ENCODE measurements around the gene NBPF1.
"Not testable (repeated sequence)": the region's sequence is repeated elsewhere in the genome, so short reads cannot be mapped to it uniquely, and the experiment has no call there.

The NBPF1 gene

DNA sequence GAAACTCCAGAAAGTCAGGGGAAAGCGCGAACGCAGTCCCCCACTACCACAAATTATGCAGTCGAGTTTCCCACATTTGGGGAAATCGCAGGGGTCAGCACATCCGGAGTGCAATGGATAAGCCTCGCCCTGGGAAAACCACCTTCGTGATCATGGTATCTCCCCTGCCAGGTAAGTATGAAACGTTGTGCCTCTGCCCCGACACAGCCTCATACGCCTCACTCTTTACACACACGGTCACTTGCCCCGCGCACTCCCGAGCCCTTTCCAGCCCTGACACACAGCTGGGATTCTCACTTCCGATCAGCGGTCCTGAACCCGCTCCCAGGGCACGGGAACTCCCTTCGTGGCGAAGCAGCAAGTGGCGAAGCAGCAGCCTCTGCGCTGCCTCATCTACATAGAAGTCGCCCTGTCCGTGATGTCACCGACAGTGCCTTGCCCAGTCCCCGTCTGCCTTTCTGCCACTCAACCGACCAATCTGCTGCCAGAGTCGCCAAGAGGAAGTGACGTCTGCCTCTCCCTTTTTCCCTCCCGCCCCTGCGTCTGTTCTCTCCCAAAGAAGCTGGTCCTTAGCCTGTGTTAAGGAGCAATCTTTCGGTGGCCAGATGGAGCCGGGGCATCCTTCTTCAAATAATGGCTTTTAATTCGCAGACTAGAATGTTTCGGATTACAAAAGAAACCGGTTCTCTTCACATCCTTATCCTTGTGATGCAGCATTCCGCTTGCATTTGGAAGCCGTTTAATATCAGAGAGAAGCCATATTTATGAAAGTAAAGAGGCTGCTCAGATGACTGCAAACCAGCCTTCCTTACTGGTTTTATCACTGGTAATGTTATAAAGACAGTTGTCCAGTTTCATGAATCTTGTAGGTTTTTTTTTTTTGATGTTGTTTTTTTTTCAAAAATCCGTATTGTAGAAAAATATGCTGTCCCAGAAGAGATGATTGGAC lies 99.0 kb downstream of the NBPF1 start, which contains the start of gene RNU1-1:
Gene RNU1-1, minus strand, starts transcription at position 179 of the 949 bp plus-strand sequence.
- peak within 1 kb of the TSS; percentile 95 to 98 for H3K27ac ChIP-seq (ENCODE audit: insufficient read depth in 1 of 2, low read depth in 1 of 2, low read length in 2 of 2, poor library complexity in 1 of 2, severe bottlenecking in 2 of 2)
- H3K27me3 ChIP-seq (replicated peaks in 2 of 5; ENCODE audit: control insufficient read depth in 4 of 5, insufficient read depth in 5 of 5, low read length in 4 of 5); CTCF ChIA-PET; H3K9me3 ChIP-seq (ENCODE audit: control extremely low read depth in 1 of 5, control insufficient read depth in 4 of 5, insufficient read depth in 2 of 5, low read depth in 1 of 5, low read length in 4 of 5); H3K4me1 ChIP-seq (ENCODE audit: control extremely low read depth in 1 of 4, control insufficient read depth in 4 of 4, insufficient read depth in 4 of 4, low read length in 3 of 4); H3K36me3 ChIP-seq (ENCODE audit: control insufficient read depth in 4 of 4, insufficient read depth in 4 of 4, low read length in 3 of 4): not testable (repeated sequence)
- POLR2A ChIA-PET = interaction anchor here (0.7 to 1.6 kb wide), 5 partner anchors 107 to 391 kb away, joined by 3 to 9 read pairs (median 4); partner anchors contain the start of gene RNU1-2
- 0% methylated on average over 3 of the region's 40 CpGs for WGBS (ENCODE audit: insufficient coverage)
- peak within 1 kb of the TSS in 6 of 7 experiments; percentile 37 to 64 (median 54) for H3K4me3 ChIP-seq (ENCODE audit: control insufficient read depth in 1 of 7, extremely low read depth in 1 of 7, insufficient read depth in 4 of 7, low read depth in 2 of 7, low read length in 6 of 7)
- peak; percentile 62 to 87 (median 84) for DNase-seq

DNA sequence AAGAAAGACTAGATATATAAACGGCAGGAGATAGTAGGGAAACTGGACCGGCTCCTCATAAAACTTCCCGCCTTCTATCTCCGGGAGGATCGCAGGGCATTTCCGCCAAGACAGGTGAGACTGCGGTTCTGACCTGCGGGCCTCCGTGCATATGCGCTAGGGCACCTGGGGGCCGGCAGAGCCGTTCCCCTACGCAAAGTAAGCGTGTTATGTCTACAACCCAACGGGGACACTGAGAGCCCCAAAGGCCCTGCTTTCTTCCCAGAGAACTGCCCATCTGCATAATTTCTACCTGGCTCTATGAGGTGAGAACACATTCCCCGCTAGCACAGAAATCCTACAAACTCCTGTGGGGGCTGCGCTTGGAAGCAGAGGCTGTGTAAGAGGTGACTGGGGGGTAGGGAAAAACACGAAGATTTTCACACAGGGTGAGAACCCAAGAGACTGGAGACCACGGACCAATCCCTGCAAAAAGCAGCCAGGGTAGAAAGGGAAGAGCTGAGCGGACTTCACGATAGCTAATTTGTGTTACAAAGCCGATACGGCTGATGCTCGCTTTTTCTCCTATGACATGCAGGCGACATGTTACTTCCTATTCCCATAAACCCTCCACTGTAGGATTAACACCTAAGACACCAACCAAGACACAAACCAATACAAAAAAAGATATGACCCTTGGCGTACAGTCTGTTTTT lies 99.8 kb downstream of the NBPF1 start:
- H3K4me1 ChIP-seq (ENCODE audit: control extremely low read depth in 1 of 4, control insufficient read depth in 4 of 4, insufficient read depth in 4 of 4, low read length in 3 of 4); H3K36me3 ChIP-seq (ENCODE audit: control insufficient read depth in 4 of 4, insufficient read depth in 4 of 4, low read length in 3 of 4); H3K9me3 ChIP-seq (ENCODE audit: control extremely low read depth in 1 of 5, control insufficient read depth in 4 of 5, insufficient read depth in 2 of 5, low read depth in 1 of 5, low read length in 4 of 5); CTCF ChIA-PET; H3K4me3 ChIP-seq (ENCODE audit: control insufficient read depth in 1 of 7, extremely low read depth in 1 of 7, insufficient read depth in 4 of 7, low read depth in 2 of 7, low read length in 6 of 7); H3K27me3 ChIP-seq (replicated peaks in 2 of 5; ENCODE audit: control insufficient read depth in 4 of 5, insufficient read depth in 5 of 5, low read length in 4 of 5): not testable (repeated sequence)
- DNase-seq = peak; percentile 86 to 97 (median 91)
- no CpG with 5 or more reads among the region's 26 CpGs for WGBS (ENCODE audit: insufficient coverage)
- peak overlapping the region in 1 of 2 experiments; percentile 98 for H3K27ac ChIP-seq (ENCODE audit: insufficient read depth in 1 of 2, low read depth in 1 of 2, low read length in 2 of 2, poor library complexity in 1 of 2, severe bottlenecking in 2 of 2)
- POLR2A ChIA-PET = interaction anchor here (0.7 to 1.6 kb wide), 7 partner anchors 108 to 1005 kb away, joined by 3 to 9 read pairs (median 4); partner anchors contain the start of gene RNU1-2

DNA sequence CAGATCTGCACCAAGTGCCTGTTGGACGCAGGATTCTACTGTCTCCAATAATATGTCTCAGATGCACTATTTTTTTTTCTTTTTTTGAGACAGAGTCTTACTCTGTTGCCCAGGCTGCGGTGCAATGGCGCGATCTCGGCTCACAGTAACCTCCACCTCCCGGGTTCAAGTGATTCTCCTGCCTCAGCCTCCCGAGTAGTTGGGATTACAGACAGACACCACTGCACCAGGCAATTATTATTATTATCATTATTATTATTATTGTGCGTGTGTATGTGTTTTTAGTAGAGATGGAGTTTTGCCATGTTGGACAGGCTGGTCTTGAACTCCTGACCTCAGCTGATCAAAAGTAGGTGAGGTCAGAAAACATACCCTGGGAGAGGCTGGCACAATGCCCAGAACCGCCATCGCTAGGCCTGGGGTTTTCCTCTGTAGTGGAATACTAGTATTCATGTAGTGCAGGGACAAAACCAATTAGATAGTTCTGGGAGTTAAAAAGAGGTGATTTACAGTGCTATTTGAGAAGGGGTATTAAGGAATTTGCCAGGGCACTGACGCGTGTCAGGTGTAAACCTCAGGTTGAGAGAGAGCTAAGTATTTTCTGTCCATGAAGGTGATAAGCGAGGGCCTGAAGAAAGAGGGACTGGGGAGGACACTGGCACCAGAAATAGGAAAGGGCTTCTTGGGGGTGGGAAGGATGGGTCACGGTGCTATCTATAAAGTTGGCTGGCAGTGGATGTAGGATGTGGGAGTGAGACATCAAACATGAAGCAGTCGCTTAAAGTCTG lies 100.5 kb downstream of the NBPF1 start:
- CTCF ChIA-PET; H3K4me1 ChIP-seq (ENCODE audit: control extremely low read depth in 1 of 4, control insufficient read depth in 4 of 4, insufficient read depth in 4 of 4, low read length in 3 of 4); H3K36me3 ChIP-seq (ENCODE audit: control insufficient read depth in 4 of 4, insufficient read depth in 4 of 4, low read length in 3 of 4); DNase-seq; H3K27ac ChIP-seq (ENCODE audit: insufficient read depth in 1 of 2, low read depth in 1 of 2, low read length in 2 of 2, poor library complexity in 1 of 2, severe bottlenecking in 2 of 2); H3K9me3 ChIP-seq (ENCODE audit: control extremely low read depth in 1 of 5, control insufficient read depth in 4 of 5, insufficient read depth in 2 of 5, low read depth in 1 of 5, low read length in 4 of 5); H3K4me3 ChIP-seq (ENCODE audit: control insufficient read depth in 1 of 7, extremely low read depth in 1 of 7, insufficient read depth in 4 of 7, low read depth in 2 of 7, low read length in 6 of 7); H3K27me3 ChIP-seq (replicated peaks in 2 of 5; ENCODE audit: control insufficient read depth in 4 of 5, insufficient read depth in 5 of 5, low read length in 4 of 5): not testable (repeated sequence)
- WGBS (ENCODE audit: insufficient coverage) = no CpG with 5 or more reads among the region's 15 CpGs
- POLR2A ChIA-PET = interaction anchor here (1.3 to 1.6 kb wide), 2 partner anchors 108 to 383 kb away, joined by 4 to 9 read pairs; partner anchors contain the start of gene RNU1-2
